Karpas-422 (cell line): ENCODE data around the gene HEXIM1. TPM values are rescaled to one million over a fixed set of nuclear protein-coding genes. Genes with fewer than 3 reads are reported as not detected.
A peak's percentile ranks its signal among the peaks of the same experiment; 100 is the strongest.

Experiments used
- DNase-seq: peaks from one replicate; pipeline ENCODE4 v3.0.0-alpha.2; 2015
- H2AFZ ChIP-seq: fragments of 200-600 bp; sonication (generic); 2 replicates; pipeline ENCODE4 v1.6.1; 2014; ENCODE audit warnings: antibody characterized with exemption, low read length, mixed read lengths
- H3K27ac ChIP-seq: fragments of 200-600 bp; sonication (generic); 2 replicates; pipeline ENCODE4 v1.5.1; 2014; ENCODE audit warnings: mild to moderate bottlenecking, low read length, moderate library complexity
- H3K27me3 ChIP-seq: fragments of 200-600 bp; sonication (generic); 2 replicates; pipeline ENCODE4 v1.6.1; 2014; ENCODE audit warnings: low read length, mixed read lengths
- H3K36me3 ChIP-seq: fragments of 200-600 bp; sonication (generic); 2 replicates; pipeline ENCODE4 v1.6.1; 2014; ENCODE audit warnings: low read length, mixed read lengths; ENCODE audit not compliant: insufficient read depth
- H3K4me1 ChIP-seq: fragments of 200-600 bp; sonication (generic); 2 replicates; pipeline ENCODE4 v1.6.1; 2014; ENCODE audit warnings: mild to moderate bottlenecking, low read length, mixed read lengths
- H3K4me2 ChIP-seq: fragments of 200-600 bp; sonication (generic); 2 replicates; pipeline ENCODE4 v1.6.1; 2014; ENCODE audit warnings: low read length, low read depth, mild to moderate bottlenecking; ENCODE audit not compliant: poor library complexity, severe bottlenecking
- H3K4me3 ChIP-seq: fragments of 200-600 bp; sonication (generic); 2 replicates; pipeline ENCODE4 v1.5.1; 2014; ENCODE audit warnings: mild to moderate bottlenecking, antibody characterized with exemption, low read length, mixed read lengths
- H3K79me2 ChIP-seq: fragments of 200-600 bp; sonication (generic); 2 replicates; pipeline ENCODE4 v1.6.1; 2014; ENCODE audit warnings: mild to moderate bottlenecking, low read length, mixed read lengths
- H3K9ac ChIP-seq: fragments of 200-600 bp; sonication (generic); 2 replicates; pipeline ENCODE4 v1.6.0; 2014; ENCODE audit warnings: low read length
- H3K9me2 ChIP-seq: fragments of 200-600 bp; sonication (generic), shearing (Covaris generic); replicated peaks from 2 replicates; pipeline ENCODE4 v1.6.0; 2014; ENCODE audit warnings: mild to moderate bottlenecking, low read length, moderate library complexity; ENCODE audit not compliant: insufficient read depth
- H3K9me3 ChIP-seq: fragments of 300-700, 200-600 bp; sonication (generic); 2 replicates; pipeline ENCODE4 v1.6.1; 2014; ENCODE audit warnings: low read length, mixed read lengths
- H4K20me1 ChIP-seq: fragments of 200-600 bp; sonication (generic); 2 replicates; pipeline ENCODE4 v1.6.1; 2014; ENCODE audit warnings: mild to moderate bottlenecking, antibody characterized with exemption, low read length, low read depth; ENCODE audit not compliant: insufficient read depth
- total RNA-seq: library from RNA; depleted of rRNA; stranded (reverse); fragments of >200 nt; shearing (Covaris generic); gene quantifications from 2 replicates; pipeline ENCODE4 v1.2.3, GENCODE V29; 2014; ENCODE audit warnings: low replicate concordance

HEXIM1 gene
- total RNA-seq, 1 experiment from 2014 or later: 3.5 TPM

- Histone ChIP-seq H3K4me1 (peaks cover 23% of the 10 kb centered on the region), H3K4me3 (no peak overlapping the region)
- no peak for DNase-seq
Observed at GRCh38 chr17:45144199-45145034, 3.9 kb upstream of the HEXIM1 start.

DNA sequence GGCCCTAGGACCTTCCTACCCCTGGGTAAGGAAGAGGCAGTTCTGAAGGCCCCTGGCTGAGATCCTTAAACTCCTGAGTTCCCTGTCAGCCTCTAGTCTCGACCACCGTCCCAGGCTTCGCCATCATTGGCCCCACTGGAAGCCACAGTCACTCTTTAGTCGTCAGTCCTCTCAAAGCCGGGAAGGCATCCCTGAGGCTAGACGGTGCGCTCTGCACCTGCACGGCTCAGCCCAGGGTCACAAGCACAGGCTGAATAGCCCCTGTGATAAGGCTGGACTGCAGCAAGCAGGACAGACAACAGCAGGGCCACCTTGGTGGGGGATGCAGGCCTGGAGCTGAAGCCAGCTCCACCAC is 3.3 kb upstream of the HEXIM1 start:
- no peaks in the 10 kb centered on the region for H3K9me2 ChIP-seq
- peaks cover 29% of the 10 kb centered on the region for H3K4me1 ChIP-seq
- H3K79me2 ChIP-seq: no peaks in the 10 kb centered on the region
- H3K27ac ChIP-seq: no peak overlapping the region
- H3K9me3 ChIP-seq: no peaks in the 10 kb centered on the region
- DNase-seq: no peak
- H3K36me3 ChIP-seq: no peaks in the 10 kb centered on the region
- H4K20me1 ChIP-seq: peaks cover 11% of the 10 kb centered on the region; the same call in 1 of the 2 replicates
- no peak overlapping the region for H2AFZ ChIP-seq
- H3K4me2 ChIP-seq: no peak overlapping the region
- no peaks in the 10 kb centered on the region for H3K27me3 ChIP-seq
- H3K9ac ChIP-seq: no peak overlapping the region
- H3K4me3 ChIP-seq: no peak overlapping the region

More at GRCh38 chr17:45144199-45145034, 3.9 kb upstream of the HEXIM1 start:
- H3K9me3 ChIP-seq: no peaks in the 10 kb centered on the region
- H4K20me1 ChIP-seq: peaks cover 7% of the 10 kb centered on the region; the same call in 1 of the 2 replicates
- H2AFZ ChIP-seq: no peak overlapping the region
- H3K27me3 ChIP-seq: no peaks in the 10 kb centered on the region
- no peak overlapping the region for H3K4me2 ChIP-seq
- H3K79me2 ChIP-seq: no peaks in the 10 kb centered on the region
- no peaks in the 10 kb centered on the region for H3K36me3 ChIP-seq
- H3K27ac ChIP-seq: no peak overlapping the region
- H3K9me2 ChIP-seq: no peaks in the 10 kb centered on the region
- no peak overlapping the region for H3K9ac ChIP-seq

DNA sequence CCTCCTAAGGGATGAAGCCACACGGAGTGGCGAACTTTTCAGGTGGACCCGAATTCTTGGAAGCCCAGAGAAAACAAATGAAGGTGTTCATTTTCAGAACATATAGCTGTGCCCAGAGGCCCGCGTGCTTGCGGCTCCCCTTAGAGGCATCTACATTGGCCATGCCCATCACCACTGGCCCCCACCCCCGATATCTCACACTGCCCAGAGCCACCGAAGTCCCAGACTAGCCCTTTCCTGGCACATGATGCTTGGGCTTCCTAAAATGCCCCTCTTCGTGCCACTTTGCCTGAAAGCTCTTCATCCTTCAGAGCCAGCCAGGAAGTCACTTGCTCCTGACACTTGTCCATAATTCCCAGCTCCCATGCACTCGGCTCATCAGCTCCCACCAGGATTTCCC is 2.1 kb upstream of the HEXIM1 start:
- H4K20me1 ChIP-seq: peaks cover 21% of the 10 kb centered on the region; the same call in 1 of the 2 replicates
- no peak overlapping the region for H3K9ac ChIP-seq
- peaks cover 37% of the 10 kb centered on the region for H3K4me1 ChIP-seq

DNA sequence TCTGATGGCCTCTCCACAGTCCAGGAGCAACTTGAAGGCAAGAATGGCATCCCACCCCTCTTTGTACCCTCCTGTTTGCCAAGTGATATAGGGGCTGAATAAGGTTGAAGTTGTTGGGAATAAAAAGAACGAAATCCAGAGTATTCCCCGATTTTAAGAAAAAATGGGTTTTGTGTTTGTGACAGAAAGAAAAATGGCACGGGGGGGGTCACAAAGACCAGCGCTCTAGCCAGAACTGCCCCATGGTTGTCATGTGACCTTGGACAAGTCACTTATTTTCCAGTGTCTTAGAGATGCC is 1.7 kb upstream of the HEXIM1 start:
- no peaks in the 10 kb centered on the region for H3K79me2 ChIP-seq
- peaks cover 25% of the 10 kb centered on the region; the same call in 1 of the 2 replicates for H4K20me1 ChIP-seq
- no peaks in the 10 kb centered on the region for H3K9me3 ChIP-seq
- no peaks in the 10 kb centered on the region for H3K27me3 ChIP-seq
- H3K9me2 ChIP-seq: no peaks in the 10 kb centered on the region
- peaks cover 40% of the 10 kb centered on the region for H3K4me1 ChIP-seq
- peak overlapping the region; percentile 81 for H3K9ac ChIP-seq
- no peak for DNase-seq
- H2AFZ ChIP-seq: no peak overlapping the region
- no peak overlapping the region for H3K27ac ChIP-seq
- peak overlapping the region; percentile 92 for H3K4me2 ChIP-seq
- peak overlapping the region; percentile 75 for H3K4me3 ChIP-seq
- H3K36me3 ChIP-seq: no peaks in the 10 kb centered on the region

More for the DNA sequence above, 2.1 kb upstream of the HEXIM1 start:
- no peaks in the 10 kb centered on the region for H3K9me3 ChIP-seq
- no peaks in the 10 kb centered on the region for H3K79me2 ChIP-seq
- no peaks in the 10 kb centered on the region for H3K9me2 ChIP-seq
- H3K27ac ChIP-seq: no peak overlapping the region
- no peaks in the 10 kb centered on the region for H3K27me3 ChIP-seq
- peak overlapping the region; percentile 92 for H3K4me2 ChIP-seq
- no peak overlapping the region for H2AFZ ChIP-seq
- H3K4me3 ChIP-seq: no peak overlapping the region
- DNase-seq: no peak
- H3K36me3 ChIP-seq: no peaks in the 10 kb centered on the region

DNA sequence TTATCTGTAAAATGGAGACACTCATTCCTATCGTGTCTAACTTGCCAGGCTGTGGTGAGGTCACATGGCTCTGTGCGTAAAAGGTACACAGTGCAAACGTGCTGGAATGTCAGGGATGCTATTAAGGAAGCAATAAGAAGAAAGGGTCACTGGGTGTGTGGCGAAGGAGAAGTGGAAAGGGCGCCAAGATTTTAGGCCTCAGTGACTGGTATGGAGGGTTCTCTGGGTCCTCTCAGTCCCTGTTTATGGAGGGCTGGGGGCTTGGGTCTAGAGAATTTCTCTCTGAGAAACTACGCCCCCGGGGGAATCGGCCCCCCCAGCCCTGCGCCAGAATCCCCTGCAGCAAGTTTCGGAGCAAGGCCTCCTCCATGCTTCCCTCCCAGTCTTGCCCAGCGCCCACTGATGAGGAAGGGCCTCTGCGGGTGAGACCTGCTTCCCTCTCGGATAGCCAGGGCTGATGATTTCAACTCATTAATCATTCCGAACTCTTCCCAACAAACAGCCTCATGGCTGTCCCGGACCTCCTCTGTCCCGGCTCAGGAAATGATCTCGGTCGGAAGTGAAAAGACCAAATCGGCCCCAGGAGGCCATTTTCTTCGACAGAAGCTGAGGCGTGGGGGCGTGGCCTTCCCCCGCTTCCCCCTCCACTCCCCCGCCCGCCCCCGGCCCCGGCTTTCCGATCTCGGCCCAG is 1.2 kb upstream of the HEXIM1 start:
- H3K27ac ChIP-seq: peak overlapping the region; percentile 93
- no peaks in the 10 kb centered on the region for H3K9me2 ChIP-seq
- H3K4me3 ChIP-seq: peak overlapping the region; percentile 75
- H3K79me2 ChIP-seq: no peaks in the 10 kb centered on the region
- peak; percentile 87 for DNase-seq
- peaks cover 28% of the 10 kb centered on the region; the same call in 1 of the 2 replicates for H4K20me1 ChIP-seq
- H3K4me2 ChIP-seq: peak overlapping the region; percentile 92
- H3K4me1 ChIP-seq: peaks cover 42% of the 10 kb centered on the region
- peak overlapping the region; percentile 79; the same call in 1 of the 2 replicates for H2AFZ ChIP-seq
- H3K36me3 ChIP-seq: no peaks in the 10 kb centered on the region
- no peaks in the 10 kb centered on the region for H3K9me3 ChIP-seq
- H3K27me3 ChIP-seq: no peaks in the 10 kb centered on the region
- peak overlapping the region; percentile 81 for H3K9ac ChIP-seq

DNA sequence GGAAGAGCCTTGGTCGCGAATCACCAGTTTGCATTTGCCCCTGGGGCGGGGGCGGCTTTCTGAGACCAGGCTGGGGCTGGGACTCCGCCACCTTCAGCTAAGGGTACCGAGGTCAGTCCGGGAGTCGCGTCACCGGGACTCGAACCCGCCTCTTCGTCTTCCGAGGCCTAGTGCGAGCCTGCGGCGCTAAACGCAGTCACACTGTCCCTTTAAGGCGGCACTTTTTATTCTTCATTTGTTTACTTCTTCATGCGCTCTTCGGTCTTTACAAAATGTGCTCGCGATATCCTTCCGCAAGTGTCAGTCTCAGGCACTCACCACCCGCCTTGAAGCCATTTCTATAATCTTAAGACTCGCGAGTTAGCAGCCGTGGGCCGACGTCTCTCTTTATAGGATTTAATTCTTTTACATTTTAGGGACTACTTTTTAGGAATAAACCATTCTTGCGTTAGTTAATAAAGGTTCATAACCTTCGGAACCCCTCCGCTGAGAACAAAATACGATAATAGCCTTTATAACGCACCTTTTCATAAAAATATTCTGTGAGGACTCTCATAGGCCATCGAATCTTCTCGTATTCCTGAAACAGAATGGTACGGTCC is 593 bp upstream of the HEXIM1 start:
- H3K79me2 ChIP-seq: no peaks in the 10 kb centered on the region
- peak overlapping the region; percentile 81 for H3K9ac ChIP-seq
- H3K4me3 ChIP-seq: peak overlapping the region; percentile 75
- peak; percentile 97 for DNase-seq
- H3K9me3 ChIP-seq: no peaks in the 10 kb centered on the region
- peaks cover 42% of the 10 kb centered on the region for H3K4me1 ChIP-seq
- H2AFZ ChIP-seq: peak overlapping the region; percentile 73
- no peaks in the 10 kb centered on the region for H3K27me3 ChIP-seq
- H3K4me2 ChIP-seq: peak overlapping the region; percentile 92
- peaks cover 28% of the 10 kb centered on the region; the same call in 1 of the 2 replicates for H4K20me1 ChIP-seq
- H3K9me2 ChIP-seq: no peaks in the 10 kb centered on the region
- H3K36me3 ChIP-seq: no peaks in the 10 kb centered on the region
- H3K27ac ChIP-seq: peak overlapping the region; percentile 93

DNA sequence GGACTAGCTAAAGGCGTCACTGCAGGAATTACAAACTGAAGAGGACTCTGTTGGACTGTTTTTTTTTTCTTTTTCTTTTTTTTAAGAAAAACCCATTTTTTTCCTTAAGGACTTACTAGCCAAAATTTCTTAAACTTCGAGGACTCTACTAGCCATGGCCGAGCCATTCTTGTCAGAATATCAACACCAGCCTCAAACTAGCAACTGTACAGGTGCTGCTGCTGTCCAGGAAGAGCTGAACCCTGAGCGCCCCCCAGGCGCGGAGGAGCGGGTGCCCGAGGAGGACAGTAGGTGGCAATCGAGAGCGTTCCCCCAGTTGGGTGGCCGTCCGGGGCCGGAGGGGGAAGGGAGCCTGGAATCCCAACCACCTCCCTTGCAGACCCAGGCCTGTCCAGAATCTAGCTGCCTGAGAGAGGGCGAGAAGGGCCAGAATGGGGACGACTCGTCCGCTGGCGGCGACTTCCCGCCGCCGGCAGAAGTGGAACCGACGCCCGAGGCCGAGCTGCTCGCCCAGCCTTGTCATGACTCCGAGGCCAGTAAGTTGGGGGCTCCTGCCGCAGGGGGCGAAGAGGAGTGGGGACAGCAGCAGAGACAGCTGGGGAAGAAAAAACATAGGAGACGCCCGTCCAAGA is 878 bp downstream of the HEXIM1 start:
- Histone ChIP-seq H3K9me3 (no peaks in the 10 kb centered on the region), H4K20me1 (peaks cover 28% of the 10 kb centered on the region; the same call in 1 of the 2 replicates), H3K27me3 (no peaks in the 10 kb centered on the region), H3K4me3 (peak overlapping the region; percentile 71), H3K79me2 (no peaks in the 10 kb centered on the region), H2AFZ (no peak overlapping the region), H3K4me2 (peak overlapping the region; percentile 92), H3K36me3 (no peaks in the 10 kb centered on the region), H3K9ac (peak overlapping the region; percentile 68), H3K4me1 (peaks cover 42% of the 10 kb centered on the region), H3K9me2 (no peaks in the 10 kb centered on the region), H3K27ac (no peak overlapping the region)
- peak; percentile 85 for DNase-seq
